ENCODE results near the gene SFTPA2. TPM values are rescaled to one million over a fixed set of nuclear protein-coding genes. Genes with fewer than 3 reads are reported as not detected.
"Not testable (repeated sequence)": the region's sequence is repeated elsewhere in the genome, so short reads cannot be mapped to it uniquely, and the experiment has no call there.

The SFTPA2 gene
- total RNA-seq, 2 donors from 2014 or later, result not detected

DNA sequence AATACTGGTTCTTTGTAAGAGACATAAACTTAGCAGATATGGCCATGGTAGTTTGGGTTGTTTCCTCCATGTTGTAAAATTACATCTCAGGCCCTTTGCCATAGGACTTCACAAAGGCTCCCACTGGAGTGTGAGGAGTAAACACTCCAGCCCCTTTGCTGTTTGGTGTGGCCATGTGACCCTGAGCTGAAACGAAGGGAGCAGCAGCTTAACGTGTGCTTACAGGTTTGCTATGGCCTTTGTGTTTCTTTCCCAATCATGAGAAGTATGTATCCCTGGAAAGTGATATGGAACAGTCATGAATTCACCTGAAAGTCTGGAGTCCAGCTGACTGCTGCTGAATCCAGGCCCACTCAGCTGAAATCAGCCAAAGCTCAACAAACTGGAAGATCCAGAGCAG is 26.7 kb upstream of the SFTPA2 start:
- TF ChIP-seq, protein P1, sequence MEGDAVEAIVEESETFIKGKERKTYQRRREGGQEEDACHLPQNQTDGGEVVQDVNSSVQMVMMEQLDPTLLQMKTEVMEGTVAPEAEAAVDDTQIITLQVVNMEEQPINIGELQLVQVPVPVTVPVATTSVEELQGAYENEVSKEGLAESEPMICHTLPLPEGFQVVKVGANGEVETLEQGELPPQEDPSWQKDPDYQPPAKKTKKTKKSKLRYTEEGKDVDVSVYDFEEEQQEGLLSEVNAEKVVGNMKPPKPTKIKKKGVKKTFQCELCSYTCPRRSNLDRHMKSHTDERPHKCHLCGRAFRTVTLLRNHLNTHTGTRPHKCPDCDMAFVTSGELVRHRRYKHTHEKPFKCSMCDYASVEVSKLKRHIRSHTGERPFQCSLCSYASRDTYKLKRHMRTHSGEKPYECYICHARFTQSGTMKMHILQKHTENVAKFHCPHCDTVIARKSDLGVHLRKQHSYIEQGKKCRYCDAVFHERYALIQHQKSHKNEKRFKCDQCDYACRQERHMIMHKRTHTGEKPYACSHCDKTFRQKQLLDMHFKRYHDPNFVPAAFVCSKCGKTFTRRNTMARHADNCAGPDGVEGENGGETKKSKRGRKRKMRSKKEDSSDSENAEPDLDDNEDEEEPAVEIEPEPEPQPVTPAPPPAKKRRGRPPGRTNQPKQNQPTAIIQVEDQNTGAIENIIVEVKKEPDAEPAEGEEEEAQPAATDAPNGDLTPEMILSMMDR (IDR thresholded peaks at IDR 0.05), result no peak
- no peak overlapping the region for H3K4me3 ChIP-seq
- no peaks in the 10 kb centered on the region for H3K4me1 ChIP-seq (ENCODE audit: control insufficient read depth in 1 of 2, low read depth in 2 of 2)
- no peak for ATAC-seq (ENCODE audit: insufficient number of reproducible peaks, low FRiP score, low read depth)
- H3K9me3 ChIP-seq, result no peaks in the 10 kb centered on the region
- H3K27ac ChIP-seq, result no peak overlapping the region
- DNase-seq (ENCODE audit: low spot score), result no peak
- H3K36me3 ChIP-seq, result no peaks in the 10 kb centered on the region
- no peaks in the 10 kb centered on the region for H3K27me3 ChIP-seq (replicated peaks; ENCODE audit: insufficient read depth)

DNA sequence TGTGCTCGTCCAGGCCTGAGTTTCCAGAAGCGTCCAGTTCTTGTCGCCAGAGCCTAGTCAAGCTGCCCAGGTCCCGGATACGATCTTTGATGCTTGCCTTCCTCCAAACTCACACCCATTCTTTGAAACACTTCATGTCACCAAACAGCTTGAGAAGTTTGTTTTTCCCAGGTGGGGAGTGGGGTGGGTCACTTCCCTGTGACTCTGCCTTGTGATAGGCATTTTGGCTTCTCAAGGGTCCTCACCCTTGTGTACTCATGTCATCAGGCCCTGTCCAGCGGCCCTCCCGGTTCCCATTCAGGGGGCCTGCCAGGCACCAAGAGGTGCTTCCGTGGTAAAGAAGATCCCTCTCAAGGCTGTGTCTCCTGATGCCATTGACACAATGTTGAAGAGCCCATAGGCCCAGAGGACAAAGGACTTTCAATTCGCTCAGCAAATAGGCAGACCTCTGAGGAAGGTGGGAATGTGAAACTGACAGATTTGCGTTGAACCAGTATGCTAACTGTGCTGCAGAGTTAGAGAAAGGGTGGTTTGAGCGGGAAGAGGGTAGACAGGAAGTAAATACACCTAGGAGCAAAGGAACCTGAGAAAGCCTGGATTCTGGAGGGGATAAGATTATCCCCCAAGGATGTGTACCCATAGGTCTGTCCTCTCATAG is 25.8 kb upstream of the SFTPA2 start:
- TF ChIP-seq, protein P1 (IDR thresholded peaks at IDR 0.05), result no peak
- Histone ChIP-seq H3K9me3 (no peaks in the 10 kb centered on the region), H3K36me3 (no peaks in the 10 kb centered on the region), H3K4me1 (ENCODE audit: control insufficient read depth in 1 of 2, low read depth in 2 of 2) (no peaks in the 10 kb centered on the region), H3K4me3 (no peak overlapping the region), H3K27me3 (replicated peaks; ENCODE audit: insufficient read depth) (no peaks in the 10 kb centered on the region), H3K27ac (no peak overlapping the region)
- ATAC-seq (ENCODE audit: insufficient number of reproducible peaks, low FRiP score, low read depth), result no peak
- no peak for DNase-seq (ENCODE audit: low spot score)

DNA sequence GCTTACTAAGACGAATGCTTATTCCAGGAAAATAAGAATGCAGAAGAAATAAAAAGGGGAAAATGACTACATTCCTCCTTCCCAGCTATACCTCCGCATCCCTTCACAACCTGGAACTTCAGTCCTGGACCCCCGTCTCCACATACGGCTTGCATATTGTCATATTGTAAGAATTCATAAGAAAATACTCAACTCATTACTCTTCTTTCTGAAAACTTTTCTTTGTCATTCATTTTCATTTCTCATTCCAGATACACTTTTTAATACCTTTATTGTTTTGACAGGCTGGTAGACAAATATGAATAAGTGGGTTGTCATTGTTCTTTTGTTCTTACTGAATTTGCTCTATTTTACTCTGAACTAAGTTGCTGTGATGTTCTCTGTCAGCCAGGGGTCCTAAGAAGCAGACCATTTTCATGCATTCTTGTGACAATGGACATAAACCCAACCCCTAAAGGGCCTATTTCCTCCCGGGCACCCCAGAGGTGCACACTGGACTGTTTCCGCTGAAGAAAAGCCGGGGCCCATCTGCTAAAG is 23.3 kb upstream of the SFTPA2 start:
- Histone ChIP-seq H3K4me1 (ENCODE audit: control insufficient read depth in 1 of 2, low read depth in 2 of 2) (no peaks in the 10 kb centered on the region), H3K4me3 (no peak overlapping the region), H3K9me3 (no peaks in the 10 kb centered on the region), H3K27me3 (replicated peaks; ENCODE audit: insufficient read depth) (no peaks in the 10 kb centered on the region), H3K36me3 (no peaks in the 10 kb centered on the region), H3K27ac (no peak overlapping the region)
- DNase-seq (ENCODE audit: low spot score), result no peak
- TF ChIP-seq, protein P1 (IDR thresholded peaks at IDR 0.05), result no peak
- no peak for ATAC-seq (ENCODE audit: insufficient number of reproducible peaks, low FRiP score, low read depth)

DNA sequence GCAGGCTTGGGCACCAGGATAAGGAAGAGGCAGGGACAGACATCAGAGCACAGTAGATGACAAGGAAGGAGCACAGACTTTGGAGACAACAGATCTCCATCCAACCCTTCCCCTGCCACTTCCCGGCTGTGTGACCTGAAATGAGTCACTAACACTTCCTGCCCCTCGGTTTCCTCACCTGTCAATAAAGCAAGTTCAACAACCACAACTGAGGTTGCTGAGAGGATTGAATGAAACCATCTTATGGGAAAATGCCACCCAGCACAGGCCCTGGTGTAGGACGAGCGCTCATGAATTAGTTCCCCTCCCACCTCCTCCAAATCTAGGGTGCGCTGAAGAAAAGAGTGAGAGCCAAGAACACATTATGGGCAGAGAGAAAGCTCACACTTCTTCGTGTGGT is 22.7 kb upstream of the SFTPA2 start:
- not testable (repeated sequence) for H3K27ac ChIP-seq; H3K36me3 ChIP-seq; H3K4me1 ChIP-seq (ENCODE audit: control insufficient read depth in 1 of 2, low read depth in 2 of 2); DNase-seq (ENCODE audit: low spot score); ATAC-seq (ENCODE audit: insufficient number of reproducible peaks, low FRiP score, low read depth); H3K27me3 ChIP-seq (replicated peaks; ENCODE audit: insufficient read depth); H3K4me3 ChIP-seq; H3K9me3 ChIP-seq

DNA sequence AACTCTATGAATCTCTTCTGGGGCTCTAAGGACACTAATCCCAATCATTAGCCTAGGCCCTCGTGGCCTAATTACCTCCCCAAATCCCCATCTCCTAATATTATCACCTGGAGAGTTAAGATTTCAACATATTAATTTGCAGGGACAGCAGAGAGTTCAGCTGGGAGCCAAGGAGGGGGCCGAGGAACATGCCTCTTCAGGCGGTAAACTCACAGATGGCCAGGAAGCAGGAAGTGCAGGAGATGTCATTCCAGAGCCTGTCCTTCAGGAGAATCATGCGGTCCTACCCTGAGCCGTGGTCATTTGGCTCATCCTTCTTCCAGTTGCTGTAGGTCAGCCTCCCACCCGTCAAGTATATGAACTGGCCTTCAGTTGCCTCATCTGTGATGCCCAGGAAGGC is 21.9 kb upstream of the SFTPA2 start:
- DNase-seq (ENCODE audit: low spot score), result no peak
- Histone ChIP-seq H3K27ac (no peak overlapping the region), H3K27me3 (replicated peaks; ENCODE audit: insufficient read depth) (no peaks in the 10 kb centered on the region), H3K9me3 (no peaks in the 10 kb centered on the region), H3K36me3 (no peaks in the 10 kb centered on the region), H3K4me3 (no peak overlapping the region), H3K4me1 (ENCODE audit: control insufficient read depth in 1 of 2, low read depth in 2 of 2) (no peaks in the 10 kb centered on the region)
- ATAC-seq (ENCODE audit: insufficient number of reproducible peaks, low FRiP score, low read depth), result no peak
- TF ChIP-seq, protein P1 (IDR thresholded peaks at IDR 0.05), result no peak

DNA sequence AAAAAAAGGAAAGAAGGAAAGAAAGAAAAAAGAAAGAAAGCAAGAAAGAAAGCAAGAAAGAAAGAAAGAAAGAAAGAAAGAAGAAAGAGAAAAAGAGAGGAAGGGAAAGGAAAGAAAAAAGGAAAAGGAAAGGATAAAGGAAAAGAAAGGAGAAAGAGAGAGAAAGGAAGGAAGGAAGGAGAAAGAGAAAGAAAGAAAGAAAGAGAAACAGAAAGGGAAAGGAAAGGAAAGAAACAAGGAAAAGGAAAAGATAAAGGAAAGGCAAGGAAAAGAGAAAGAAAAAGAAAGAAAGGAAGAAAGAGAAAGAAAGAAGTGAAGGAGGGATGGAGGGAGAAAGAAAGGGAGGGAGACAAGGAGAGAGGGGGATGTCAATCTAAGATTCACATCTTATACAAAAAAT is 20.8 kb upstream of the SFTPA2 start:
- TF ChIP-seq, protein P1 (IDR thresholded peaks at IDR 0.05), result no peak
- DNase-seq (ENCODE audit: low spot score) (no peak), ATAC-seq (ENCODE audit: insufficient number of reproducible peaks, low FRiP score, low read depth) (no peak)
- no peak overlapping the region for H3K4me3 ChIP-seq
- H3K27me3 ChIP-seq (replicated peaks; ENCODE audit: insufficient read depth), result no peaks in the 10 kb centered on the region
- no peaks in the 10 kb centered on the region for H3K9me3 ChIP-seq
- H3K36me3 ChIP-seq, result no peaks in the 10 kb centered on the region
- no peaks in the 10 kb centered on the region for H3K4me1 ChIP-seq (ENCODE audit: control insufficient read depth in 1 of 2, low read depth in 2 of 2)
- H3K27ac ChIP-seq, result no peak overlapping the region

Data from thoracic aorta (tissue), 2 donors.